Spleen (tissue), 7 donors: ENCODE results near the gene TMEM223.
A peak's percentile ranks its signal among the peaks of the same experiment; 100 is the strongest.

Experiments
- CTCF ChIP-seq, 11 experiments: fragments of 200-600 bp in 7 of 11; fragments of 450-650 bp in 4 of 11; sonication (generic) in 4 of 11; IDR thresholded peaks in 8 of 11; conservative IDR thresholded peaks in 3 of 11; 1 replicate in 7 of 11; 2 replicates in 4 of 11; pipeline versions ENCODE4 v1.4.0 to v1.8.0; 2016 to 2021; ENCODE audit warnings: antibody characterized with exemption in 11 of 11, inconsistent platforms in 4 of 11, mild to moderate bottlenecking in 1 of 11
- POLR2AphosphoS5 ChIP-seq, 3 donors: sonication (generic); formaldehyde crosslinking; IDR thresholded peaks; one replicate each; pipeline ENCODE4 v1.5.1; 2017; ENCODE audit warnings: antibody characterized with exemption in 3 of 3
- donor health status: DM: no; HTN: no; CAD: no; lungs with moderate emphysema.
- donor health status: DM: no; HTN: no; CAD: no.
- donor health status: DM: no; HTN: no; CAD: no.

GRCh38 chr11:62839050-62839945, 47.5 kb upstream of the TMEM223 start, which contains the start of gene WDR74:
- peak; percentile 98 to 99 (median 99) for TF ChIP-seq POLR2AphosphoS5 (IDR thresholded peaks at IDR 0.05)
- peak in 3 of 11 experiments; percentile 18 to 28 (median 19) for TF ChIP-seq CTCF (IDR thresholded peaks at IDR 0.05 in 8 of 11, conservative IDR thresholded peaks at IDR 0.05 in 3 of 11)
